Psoas muscle (tissue), 8 donors: Measurements from ENCODE around the gene HGFAC. TPM values are rescaled to one million over a fixed set of nuclear protein-coding genes. Genes with fewer than 3 reads are reported as not detected.

ENCODE experiments used
- ATAC-seq, 4 donors: fragments of 200-7000 bp; cut with Tn5 transposase; one replicate each; pipeline ENCODE4 v1.9.1; 2020; ENCODE audit warnings: moderate library complexity in 3 of 4, mild to moderate bottlenecking in 2 of 4
- DNase-seq, 2 donors: peaks; one replicate each; pipeline ENCODE4 v3.0.0-alpha.2; 2020
- H3K27ac ChIP-seq: fragments of 200-600 bp; one replicate; pipeline ENCODE4 v1.8.0; 2022
- H3K27me3 ChIP-seq, 3 donors: fragments of 200-600 bp in 1 of 3; one replicate each; pipeline versions ENCODE4 v1.6.1 to v1.8.0; 2013 to 2022; ENCODE audit warnings: low read length in 2 of 3, mild to moderate bottlenecking in 2 of 3, moderate library complexity in 1 of 3; ENCODE audit not compliant: insufficient read depth in 3 of 3
- H3K36me3 ChIP-seq, 2 donors: fragments of 200-600 bp in 1 of 2; one replicate each; pipeline versions ENCODE4 v1.6.1 to v1.8.0; 2013 to 2022; ENCODE audit warnings: low read depth in 1 of 2, mild to moderate bottlenecking in 1 of 2, moderate library complexity in 1 of 2; ENCODE audit not compliant: insufficient read depth in 1 of 2
- H3K4me1 ChIP-seq: fragments of 200-600 bp; one replicate; pipeline ENCODE4 v1.8.0; 2022
- H3K4me3 ChIP-seq: fragments of 200-600 bp; one replicate; pipeline ENCODE4 v1.8.0; 2022; ENCODE audit warnings: mild to moderate bottlenecking
- H3K9me3 ChIP-seq: fragments of 200-600 bp; one replicate; pipeline ENCODE4 v1.8.0; 2022
- CTCF ChIP-seq: fragments of 200-600 bp; IDR thresholded peaks from one replicate; pipeline ENCODE4 v1.8.0; 2022; ENCODE audit warnings: antibody characterized with exemption
- WGBS, 3 donors: extraction: QIAGEN DNeasy Blood & Tissue Kit; methylation state at CpG; one replicate each; pipeline versions ENCODE4 v1.1.6 to v1.1.7; 2013; 5-methylcytosine and 5-hydroxymethylcytosine counted together
- intact Hi-C, 2 donors: fragments of 100-400 bp; cut with DNase I; formaldehyde crosslinking; loops; one replicate each; pipeline versions ENCODE4 v1.11.0 to v1.14.2; 2022
- polyA plus RNA-seq, 3 donors: library from polyadenylated mRNA; stranded (reverse); fragments of 200-250 nt; gene quantifications; one replicate each; pipeline ENCODE4 v1.2.3, GENCODE V29; 2013
- total RNA-seq, 4 donors: library from RNA; stranded (reverse); fragmentation: NEBNext Ultra II Directional in 2 of 4; extraction: Animal tissue kit (Norgen Biotek cat#: 25700) in 2 of 4; gene quantifications; one replicate each; pipeline versions ENCODE4 v1.2.1 to v1.2.4, GENCODE V29; 2021 to 2023
- donor health status: healthy with polysubstance abuse.
- donor health status: DM: no; HTN: no; CAD: no; lungs with moderate emphysema.
- donor health status: Bipolar disorder and iron deficiency.
- donor health status: healthy.
- donor health status: DM: yes; HTN: yes; CAD: no.
- donor health status: DM: no; HTN: no; CAD: no.
- donor health status: DM: no; HTN: no; CAD: no.
- donor health status: DM: yes; HTN: yes; CAD: no.

Gene HGFAC
- total and polyA plus RNA-seq, 7 donors = 0.09 to 1.2 (median 0.39) TPM; not detected in 1

- intact Hi-C loops = loop anchor here in 1 of 2 donors (5.0 kb wide), 1 partner anchor 35 kb away; no protein-coding TSS in a partner anchor
- no peak for DNase-seq
- WGBS, 3 donors = 95 to 97% (median 95%) methylated on average over 11 of the region's 11 CpGs
Observed at GRCh38 chr4:3397128-3397527, 44.6 kb upstream of the HGFAC start.

GRCh38 chr4:3399277-3400194, 42.2 kb upstream of the HGFAC start:
- WGBS, 3 donors = 33 to 44% (median 38%) methylated on average over 5 of the region's 5 CpGs
- Histone ChIP-seq H3K36me3 (no peaks in the 10 kb centered on the region), H3K27ac (no peak overlapping the region), H3K4me3 (no peak overlapping the region), H3K9me3 (no peaks in the 10 kb centered on the region), H3K4me1 (peaks cover 6% of the 10 kb centered on the region), H3K27me3 (no peaks in the 10 kb centered on the region)
- peak; percentile 26 for TF ChIP-seq CTCF
- DNase-seq (no peak), ATAC-seq (peak; percentile 85 to 95 (median 93))
- intact Hi-C loops = loop anchor here in 1 of 2 donors (5.0 kb wide), 1 partner anchor 37 kb away; no protein-coding TSS in a partner anchor

More at GRCh38 chr4:3397128-3397527, 44.6 kb upstream of the HGFAC start:
- H3K27me3 ChIP-seq = no peaks in the 10 kb centered on the region
- no peak for TF ChIP-seq CTCF
- H3K9me3 ChIP-seq = no peaks in the 10 kb centered on the region
- H3K4me1 ChIP-seq = peaks cover 6% of the 10 kb centered on the region
- no peak overlapping the region for H3K27ac ChIP-seq
- no peak for ATAC-seq
- H3K36me3 ChIP-seq = no peaks in the 10 kb centered on the region
- H3K4me3 ChIP-seq = no peak overlapping the region

GRCh38 chr4:3401436-3402171, 40.2 kb upstream of the HGFAC start:
- Histone ChIP-seq H3K4me3 (no peak overlapping the region), H3K27me3 (no peaks in the 10 kb centered on the region), H3K27ac (no peak overlapping the region), H3K9me3 (no peaks in the 10 kb centered on the region), H3K36me3 (no peaks in the 10 kb centered on the region), H3K4me1 (peaks cover 13% of the 10 kb centered on the region)
- intact Hi-C loops = no loop called here
- no peak for TF ChIP-seq CTCF
- no peak for ATAC-seq
- 94 to 96% (median 94%) methylated on average over 22 of the region's 22 CpGs for WGBS, 3 donors
- no peak for DNase-seq

- Histone ChIP-seq H3K4me3 (no peak overlapping the region), H3K27ac (peak overlapping the region; percentile 46), H3K36me3 (no peaks in the 10 kb centered on the region), H3K9me3 (no peaks in the 10 kb centered on the region), H3K4me1 (peaks cover 13% of the 10 kb centered on the region), H3K27me3 (no peaks in the 10 kb centered on the region)
- no peak for TF ChIP-seq CTCF
- ATAC-seq (peak; percentile 32 to 68 (median 60)), DNase-seq (no peak)
- intact Hi-C loops = no loop called here
- WGBS, 3 donors = 70 to 91% (median 83%) methylated on average over 15 of the region's 15 CpGs
Observed at GRCh38 chr4:3402491-3403347, 39.0 kb upstream of the HGFAC start.
